HG02571 (cell line): ENCODE data around the gene SUMO3.

Experiments
- ATAC-seq: cut with Tn5 transposase; IDR thresholded peaks from one replicate; pipeline ENCODE4 v1.9.1; 2021; ENCODE audit warnings: mild to moderate bottlenecking, moderate library complexity; ENCODE audit not compliant: unreplicated experiment

The SUMO3 gene

DNA sequence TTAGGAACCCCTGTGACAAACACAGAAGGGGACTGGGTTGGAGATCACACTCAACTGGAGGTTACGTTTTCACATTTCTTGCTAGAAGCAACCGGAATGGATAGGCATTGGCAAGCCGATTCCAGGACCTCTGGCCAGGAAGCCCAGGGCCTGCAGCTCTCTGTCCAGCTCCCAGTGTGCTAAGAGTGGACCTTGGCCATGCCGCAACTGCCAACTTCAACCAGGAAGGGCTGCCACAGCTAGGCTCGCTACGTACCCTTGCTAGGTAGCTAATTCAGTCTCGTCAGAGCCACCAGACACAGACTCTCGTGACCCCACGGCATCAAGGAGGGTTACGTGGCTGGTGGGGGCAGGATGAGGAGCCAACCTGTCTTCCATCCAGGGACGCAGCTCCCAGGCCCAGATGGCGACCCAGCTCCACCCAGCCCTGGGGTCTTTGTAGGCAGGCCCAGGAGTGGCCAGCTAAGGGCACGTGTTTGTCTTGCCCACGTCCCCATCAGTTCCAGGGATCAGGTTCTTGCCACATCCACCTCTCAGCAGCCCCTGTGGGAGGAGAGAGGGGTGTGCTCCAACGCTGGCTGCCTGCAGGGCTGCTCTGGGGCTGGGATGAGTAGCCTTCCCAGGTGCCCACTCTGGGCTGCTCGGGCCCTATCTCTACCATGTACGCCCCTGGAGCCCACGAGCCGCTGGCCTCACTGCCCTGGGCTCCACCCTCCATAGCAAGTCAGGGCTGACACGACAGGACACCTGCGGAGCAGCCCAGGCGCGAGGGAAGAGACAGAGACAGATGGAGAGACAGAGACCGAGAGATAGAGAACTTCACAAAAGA lies 55.4 kb downstream of the SUMO3 start:
- no peak for ATAC-seq

DNA sequence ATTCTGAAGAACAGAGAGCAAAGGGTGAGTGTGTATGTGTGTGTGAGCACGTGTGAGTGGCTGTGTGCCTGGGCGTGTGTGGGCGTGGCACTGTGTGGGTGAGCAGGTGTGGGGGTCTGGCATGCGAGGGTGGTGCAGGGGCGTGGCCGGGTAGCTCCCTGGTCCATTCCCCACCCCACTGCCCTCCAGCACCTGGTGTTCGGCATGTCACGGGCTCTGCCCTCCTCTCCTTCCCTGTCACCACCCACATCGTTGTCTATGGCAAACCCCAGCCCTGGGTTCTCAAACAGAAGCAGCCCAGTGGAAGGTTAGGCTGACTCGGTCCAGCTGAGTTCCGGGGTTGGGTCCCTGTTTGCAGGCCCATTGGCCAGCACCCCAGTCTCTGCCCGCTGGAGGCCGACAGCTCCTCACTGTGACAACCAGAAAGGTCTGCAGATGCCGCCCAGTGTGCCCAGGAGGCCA lies 56.1 kb downstream of the SUMO3 start:
- no peak for ATAC-seq

DNA sequence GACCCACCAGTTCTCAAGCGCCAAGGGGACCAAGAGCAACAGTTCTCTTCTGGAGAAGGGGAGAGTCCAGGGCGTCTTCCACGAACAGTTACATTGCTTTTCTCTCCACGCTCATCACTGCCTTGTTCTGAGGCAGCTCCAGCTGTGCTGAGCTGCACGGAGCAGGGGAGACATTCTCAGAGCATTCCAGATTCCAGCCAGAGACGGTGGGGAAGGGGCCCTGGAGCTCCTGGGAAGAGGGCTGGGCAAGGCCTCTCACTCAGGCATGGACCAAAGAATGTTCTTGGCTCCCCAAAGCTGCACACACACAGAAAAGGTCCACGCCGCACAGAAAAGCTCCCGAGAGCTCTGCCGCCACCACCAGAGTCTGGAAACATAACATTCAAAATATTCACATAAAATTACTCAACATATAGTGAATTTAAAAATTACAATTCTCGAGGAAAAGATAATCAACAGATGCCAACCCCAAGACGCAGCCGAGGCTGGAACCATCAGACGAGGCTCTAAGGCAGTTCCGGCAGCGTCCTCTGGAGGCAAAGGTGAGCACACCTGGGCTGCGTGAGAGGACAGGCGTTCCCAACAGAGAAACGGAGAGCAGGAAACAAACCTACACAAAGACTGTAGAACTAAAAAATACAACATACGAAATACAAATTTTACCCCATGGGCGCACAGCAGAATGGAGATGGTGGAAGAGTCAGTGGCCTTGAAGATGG lies 56.7 kb downstream of the SUMO3 start:
- ATAC-seq: no peak

DNA sequence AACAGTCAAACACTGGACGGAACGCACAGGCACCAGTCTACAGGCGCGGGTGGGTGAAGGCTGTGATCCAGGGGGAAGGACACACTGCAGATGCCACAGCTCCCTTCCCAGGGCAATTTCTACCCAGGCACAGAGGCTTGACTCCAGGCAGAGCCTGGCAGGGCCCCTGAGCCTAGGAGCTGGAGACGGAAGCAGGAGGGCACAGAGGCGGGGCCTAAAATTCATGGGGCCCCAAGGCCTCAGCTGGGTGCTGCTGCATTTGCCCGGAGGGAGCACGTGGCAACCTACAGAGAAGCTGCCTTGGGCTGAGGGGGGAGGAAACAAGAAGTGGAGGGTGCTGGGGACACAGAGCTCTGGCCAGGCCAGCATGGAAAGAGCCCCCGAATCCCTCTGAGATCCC lies 57.5 kb downstream of the SUMO3 start:
- ATAC-seq: no peak

DNA sequence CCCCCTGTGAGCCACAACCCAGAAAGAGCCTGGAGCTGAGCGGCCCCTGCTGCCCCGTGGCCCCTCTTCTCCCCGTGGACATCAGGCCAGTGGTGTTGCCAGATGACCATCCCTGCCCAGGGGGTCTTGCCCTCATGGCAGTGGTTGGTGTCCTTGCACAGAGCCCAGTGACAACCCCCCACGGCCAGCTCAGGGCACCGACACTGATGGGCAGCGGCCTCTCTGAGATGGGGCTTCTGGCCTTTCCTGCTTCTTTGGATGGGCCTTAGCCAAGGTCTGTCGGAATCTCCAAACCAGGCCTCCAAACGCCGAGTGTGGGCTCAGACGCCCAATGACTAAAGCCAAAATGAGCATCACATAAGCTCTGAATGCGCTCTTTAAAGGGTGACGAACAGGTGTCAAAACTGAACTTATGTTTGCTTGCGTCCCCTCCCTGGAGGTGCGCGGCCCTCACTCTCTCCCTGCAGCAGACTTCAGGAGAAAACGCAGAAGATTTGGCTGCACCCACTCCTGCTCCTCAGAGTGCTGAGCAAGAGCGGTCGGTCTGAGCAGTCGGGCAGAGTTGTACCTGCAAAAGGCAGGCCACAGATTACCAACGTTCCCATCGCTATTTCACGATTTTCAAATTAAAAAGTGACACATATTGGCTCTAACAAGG lies 58.1 kb downstream of the SUMO3 start:
- no peak for ATAC-seq

DNA sequence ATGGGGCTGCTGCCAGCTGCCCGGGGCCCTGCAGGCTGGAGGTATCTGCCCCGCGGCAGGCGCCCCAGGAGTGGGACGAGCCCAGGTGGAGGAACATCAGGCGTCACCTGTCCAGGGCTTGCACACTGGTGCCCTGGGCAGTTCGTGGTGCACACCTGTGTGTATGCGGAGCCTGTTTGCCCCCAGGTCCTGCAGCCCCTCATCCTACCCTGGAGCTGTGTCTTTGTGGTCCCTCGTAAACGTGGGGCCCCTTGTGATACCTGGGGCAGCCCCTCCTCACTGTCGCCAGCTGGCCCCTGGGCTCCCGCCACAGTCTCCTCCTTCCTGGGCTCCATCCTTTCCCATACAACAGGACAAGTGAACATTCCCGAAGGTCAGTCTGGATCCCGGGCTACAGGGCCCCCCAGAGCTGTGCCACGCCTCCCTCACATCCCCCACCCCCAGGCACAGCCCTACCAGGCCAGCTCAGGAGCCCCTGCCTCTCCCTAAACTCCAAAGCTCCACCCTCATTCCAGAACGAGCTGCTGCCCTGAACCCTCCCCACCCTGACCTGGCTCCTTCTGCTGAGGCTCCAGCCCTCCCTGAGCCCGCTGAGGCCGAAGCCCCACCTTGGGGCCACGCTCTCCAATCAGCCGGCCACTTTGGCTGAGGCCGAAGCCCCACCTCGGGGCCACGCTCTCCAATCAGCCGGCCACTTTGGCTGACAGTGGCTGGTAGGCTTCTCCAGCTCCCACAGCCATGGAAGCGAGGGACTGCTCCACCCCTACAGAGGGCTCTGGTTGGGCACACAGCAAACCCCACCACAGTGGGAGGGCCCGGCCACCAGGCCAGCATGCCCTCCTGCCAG lies 58.9 kb downstream of the SUMO3 start:
- ATAC-seq: no peak

DNA sequence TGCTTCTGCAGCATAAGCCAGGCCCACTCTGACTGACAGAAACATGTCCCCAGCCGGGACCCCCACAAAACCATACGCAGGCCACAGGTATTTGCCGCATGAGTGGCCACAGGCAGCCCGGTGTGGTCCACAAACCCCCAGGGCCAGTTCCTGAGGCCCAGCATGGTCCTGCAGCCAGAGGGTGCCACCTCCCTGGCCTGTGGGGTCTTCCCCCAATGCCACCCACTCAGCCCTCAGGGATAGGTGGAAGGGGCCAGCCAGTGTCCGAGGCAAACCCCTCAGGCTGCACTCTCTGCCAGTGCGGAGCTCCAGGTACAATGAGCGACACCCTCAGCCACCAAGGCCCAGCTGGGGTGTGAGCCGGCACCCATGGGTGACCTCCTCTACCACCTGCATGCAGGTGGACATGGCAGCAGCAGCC lies 59.7 kb downstream of the SUMO3 start:
- ATAC-seq: no peak

DNA sequence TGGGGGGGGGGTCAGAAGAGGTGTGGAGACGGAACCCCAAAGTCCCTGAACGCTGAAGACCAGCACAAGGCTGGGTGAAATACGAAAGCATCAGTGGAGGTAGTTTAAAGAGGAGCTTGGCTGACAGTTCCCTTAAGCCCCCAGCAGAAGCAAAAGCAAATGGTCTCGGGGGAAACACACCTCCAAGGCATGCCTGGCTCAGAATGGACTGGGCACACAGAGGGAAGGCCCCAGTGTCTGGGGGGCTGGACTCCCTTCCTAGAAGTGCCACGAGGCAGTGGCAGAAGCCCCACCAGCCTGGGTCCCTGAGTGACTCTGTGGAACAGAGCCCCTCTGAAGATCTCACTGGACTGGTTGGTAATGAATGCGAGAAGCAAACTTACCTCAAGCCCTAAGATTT lies 60.1 kb downstream of the SUMO3 start:
- ATAC-seq: no peak

DNA sequence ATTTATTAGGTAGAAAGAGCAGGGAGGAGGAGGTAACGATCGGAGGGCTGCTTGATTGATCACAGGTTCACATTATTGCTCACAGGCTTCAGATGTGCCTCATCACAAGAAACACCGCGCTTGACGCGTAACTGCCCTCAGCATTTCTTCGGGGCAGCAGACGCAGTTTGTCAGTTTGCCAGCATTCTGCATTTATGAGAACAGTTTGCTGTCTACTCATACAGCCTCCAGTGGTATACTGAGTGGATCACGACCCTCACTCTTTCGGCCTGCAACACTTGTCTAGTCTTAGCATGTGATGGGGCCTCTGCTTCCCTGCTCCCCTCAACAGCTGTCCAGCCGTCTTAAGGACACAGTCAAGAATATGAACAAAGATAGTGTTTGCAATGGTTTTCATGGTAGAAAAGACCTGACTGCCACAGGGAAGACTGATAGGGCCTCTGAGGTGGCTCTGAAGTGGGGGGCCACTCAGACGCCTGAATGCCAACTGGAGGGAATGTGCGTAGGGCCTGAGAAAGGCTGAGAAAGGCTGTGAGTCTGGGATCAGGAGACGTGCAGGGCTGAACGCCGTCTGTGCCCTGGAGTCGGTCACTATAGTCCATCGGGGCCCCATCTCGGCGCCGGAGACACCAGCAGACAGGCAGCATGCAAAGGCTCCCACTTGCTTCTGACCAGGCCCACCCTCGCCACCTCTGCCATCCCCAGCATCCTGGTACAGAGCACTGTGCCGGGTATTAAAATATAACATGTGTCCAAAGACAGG lies 61.3 kb downstream of the SUMO3 start:
- no peak for ATAC-seq
